ENCODE results near the gene IL15.

The IL15 gene

DNA sequence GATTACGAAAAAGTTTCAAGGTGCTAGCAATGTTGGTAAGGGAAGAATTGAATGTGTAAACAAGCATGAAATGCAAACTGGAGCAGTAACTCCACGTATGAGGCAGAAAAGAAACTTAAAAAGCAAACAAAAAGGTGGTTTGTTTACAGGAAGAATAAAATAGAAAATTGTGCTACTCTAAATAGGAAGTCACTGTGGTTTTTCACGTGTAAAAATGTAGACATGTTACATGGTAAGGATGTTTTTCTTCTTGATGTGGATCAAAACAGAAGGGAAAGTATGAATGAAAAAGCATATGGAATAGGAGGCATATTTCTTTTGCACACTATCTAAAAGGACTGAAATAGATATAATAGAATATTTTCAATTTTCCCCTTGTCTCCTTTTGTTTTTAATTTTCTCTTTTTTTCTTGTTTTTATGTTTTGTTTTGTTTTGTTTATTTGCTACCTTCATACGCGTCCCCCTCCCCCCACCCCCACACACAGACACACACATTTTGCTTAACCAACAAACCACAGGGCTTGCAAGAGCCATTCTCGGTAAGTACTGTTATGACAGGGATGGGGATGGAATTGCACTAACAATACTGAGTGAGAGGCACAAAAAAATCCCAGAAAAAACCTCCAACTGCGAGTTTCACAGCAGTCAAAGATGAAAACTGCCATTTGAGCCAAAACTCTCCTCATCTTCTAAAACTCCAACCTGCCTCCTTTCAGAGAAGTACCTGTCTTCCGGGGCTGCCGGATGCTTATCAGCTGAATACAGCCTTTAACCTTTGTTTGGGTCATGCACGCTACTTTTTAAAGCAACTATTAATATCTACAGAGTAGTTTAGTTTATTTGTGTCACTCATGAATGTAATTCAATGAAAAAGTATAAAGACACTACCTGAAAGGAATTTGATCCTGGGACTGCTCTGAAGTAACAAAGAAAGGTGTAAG, 135.8 kb downstream of the IL15 start:
- H3K27ac ChIP-seq, result no peak overlapping the region
- no peaks in the 10 kb centered on the region for H3K9me3 ChIP-seq
- no peaks in the 10 kb centered on the region for H3K27me3 ChIP-seq
- TF ChIP-seq, protein P1, sequence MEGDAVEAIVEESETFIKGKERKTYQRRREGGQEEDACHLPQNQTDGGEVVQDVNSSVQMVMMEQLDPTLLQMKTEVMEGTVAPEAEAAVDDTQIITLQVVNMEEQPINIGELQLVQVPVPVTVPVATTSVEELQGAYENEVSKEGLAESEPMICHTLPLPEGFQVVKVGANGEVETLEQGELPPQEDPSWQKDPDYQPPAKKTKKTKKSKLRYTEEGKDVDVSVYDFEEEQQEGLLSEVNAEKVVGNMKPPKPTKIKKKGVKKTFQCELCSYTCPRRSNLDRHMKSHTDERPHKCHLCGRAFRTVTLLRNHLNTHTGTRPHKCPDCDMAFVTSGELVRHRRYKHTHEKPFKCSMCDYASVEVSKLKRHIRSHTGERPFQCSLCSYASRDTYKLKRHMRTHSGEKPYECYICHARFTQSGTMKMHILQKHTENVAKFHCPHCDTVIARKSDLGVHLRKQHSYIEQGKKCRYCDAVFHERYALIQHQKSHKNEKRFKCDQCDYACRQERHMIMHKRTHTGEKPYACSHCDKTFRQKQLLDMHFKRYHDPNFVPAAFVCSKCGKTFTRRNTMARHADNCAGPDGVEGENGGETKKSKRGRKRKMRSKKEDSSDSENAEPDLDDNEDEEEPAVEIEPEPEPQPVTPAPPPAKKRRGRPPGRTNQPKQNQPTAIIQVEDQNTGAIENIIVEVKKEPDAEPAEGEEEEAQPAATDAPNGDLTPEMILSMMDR (IDR thresholded peaks at IDR 0.05), result no peak
- no peaks in the 10 kb centered on the region for H3K36me3 ChIP-seq
- H3K4me3 ChIP-seq (ENCODE audit: low read depth in 1 of 2, low read length in 1 of 2), result no peak overlapping the region
- H3K4me1 ChIP-seq (ENCODE audit: control insufficient read depth in 1 of 2, insufficient read depth in 1 of 2, low read depth in 1 of 2, low read length in 1 of 2), result no peaks in the 10 kb centered on the region

DNA sequence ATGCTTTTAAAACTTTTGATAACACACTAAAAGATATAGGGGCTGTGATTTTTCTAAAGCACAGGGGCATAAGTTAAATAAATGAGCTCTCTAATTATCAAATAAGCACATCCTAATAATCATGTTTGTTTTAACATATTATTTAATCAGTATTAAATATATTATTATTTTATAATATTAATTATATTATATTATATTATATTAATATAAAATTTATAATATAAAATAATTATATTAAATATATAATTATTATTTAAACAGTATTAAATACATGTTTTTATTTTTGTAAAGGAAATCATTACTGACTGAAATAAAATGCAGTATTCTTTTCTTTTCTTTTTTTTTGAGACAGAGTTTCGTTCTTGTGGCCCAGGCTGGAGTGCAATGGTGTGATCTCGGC, 136.5 kb downstream of the IL15 start:
- H3K4me1 ChIP-seq (ENCODE audit: control insufficient read depth in 1 of 2, insufficient read depth in 1 of 2, low read depth in 1 of 2, low read length in 1 of 2), result no peaks in the 10 kb centered on the region
- H3K36me3 ChIP-seq, result no peaks in the 10 kb centered on the region
- H3K4me3 ChIP-seq (ENCODE audit: low read depth in 1 of 2, low read length in 1 of 2), result no peak overlapping the region
- no peak overlapping the region for H3K27ac ChIP-seq
- H3K9me3 ChIP-seq, result no peaks in the 10 kb centered on the region
- no peaks in the 10 kb centered on the region for H3K27me3 ChIP-seq
- TF ChIP-seq, protein P1 (IDR thresholded peaks at IDR 0.05), result no peak

DNA sequence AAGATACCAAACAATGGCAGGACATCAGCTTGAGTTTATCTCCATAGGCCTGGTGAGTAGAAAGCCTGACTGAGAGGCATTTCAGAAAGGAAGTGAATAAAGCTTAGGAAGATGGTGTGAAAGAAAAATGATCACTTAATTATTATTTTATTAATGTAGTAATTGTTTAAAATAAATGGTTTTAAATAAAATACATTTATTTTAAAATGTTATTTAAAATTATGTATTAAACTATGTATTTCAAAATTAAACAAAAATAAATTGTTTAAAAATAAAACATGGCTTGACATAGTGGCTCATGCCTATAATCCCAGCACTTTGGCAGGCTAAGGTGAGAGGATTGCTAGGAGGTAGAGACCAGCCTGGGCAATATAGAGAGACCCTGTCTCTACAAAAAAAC, 145.8 kb downstream of the IL15 start:
- Histone ChIP-seq H3K9me3 (no peaks in the 10 kb centered on the region), H3K4me1 (ENCODE audit: control insufficient read depth in 1 of 2, insufficient read depth in 1 of 2, low read depth in 1 of 2, low read length in 1 of 2) (no peaks in the 10 kb centered on the region), H3K27me3 (no peaks in the 10 kb centered on the region), H3K4me3 (ENCODE audit: low read depth in 1 of 2, low read length in 1 of 2) (no peak overlapping the region), H3K36me3 (no peaks in the 10 kb centered on the region), H3K27ac (no peak overlapping the region)
- TF ChIP-seq, protein P1 (IDR thresholded peaks at IDR 0.05), result no peak

Data from neutrophil (primary cell).